Measurements from ENCODE around the gene CRX.
"Not testable (repeated sequence)": the region's sequence is repeated elsewhere in the genome, so short reads cannot be mapped to it uniquely, and the experiment has no call there.

Gene CRX

DNA sequence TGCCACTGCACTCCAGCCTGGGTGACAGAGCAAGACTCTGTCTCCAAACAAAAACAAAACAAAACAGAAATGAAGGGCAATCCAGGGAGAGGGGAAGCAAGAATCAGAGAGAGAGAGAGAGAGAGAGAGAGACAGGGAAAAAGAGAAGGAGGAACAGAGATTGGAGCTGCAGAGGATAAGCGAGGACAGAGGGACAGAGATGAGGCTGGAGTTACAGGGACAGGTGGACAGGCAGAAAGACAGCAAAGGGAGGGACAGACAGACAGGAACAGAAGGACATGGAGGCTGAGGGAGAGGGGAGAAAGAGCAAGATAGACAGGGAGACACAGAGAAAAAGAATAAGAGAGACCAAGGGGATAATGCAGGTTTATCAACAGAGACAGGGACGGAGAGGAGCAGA lies 1.3 kb upstream of the CRX start:
- H3K4me3 Mint-ChIP-seq, result no peak overlapping the region
- DNase-seq (no peak), ATAC-seq (no peak)
- H3K27ac Mint-ChIP-seq, result no peak overlapping the region
- H3K36me3 Mint-ChIP-seq (ENCODE audit: low read depth), result no peaks in the 10 kb centered on the region
- H3K9me3 Mint-ChIP-seq, result no peaks in the 10 kb centered on the region
- peaks cover 29% of the 10 kb centered on the region for H3K27me3 Mint-ChIP-seq
- H3K4me1 Mint-ChIP-seq, result no peaks in the 10 kb centered on the region

DNA sequence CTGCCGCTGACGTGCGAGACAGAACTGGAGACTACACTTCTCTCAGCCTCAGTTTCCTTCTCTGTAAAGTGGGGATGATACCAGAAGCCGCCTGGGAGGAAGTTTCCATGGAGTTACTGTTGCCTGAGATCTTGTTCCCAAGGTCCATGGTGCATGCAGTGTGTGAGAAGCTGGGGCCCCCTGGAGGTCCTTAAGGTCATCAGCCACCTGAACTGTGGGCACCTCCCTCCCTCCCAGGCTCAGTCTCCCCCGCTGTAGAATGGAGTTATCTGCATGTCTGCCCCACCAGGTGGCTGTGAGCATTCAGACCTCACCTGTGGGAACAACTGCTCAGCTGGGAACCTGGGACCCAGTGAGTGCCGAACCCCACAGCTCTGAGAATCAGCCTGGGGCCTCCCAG lies 2.7 kb downstream of the CRX start:
- DNase-seq (no peak), ATAC-seq (no peak)
- no peaks in the 10 kb centered on the region for H3K4me1 Mint-ChIP-seq
- H3K9me3 Mint-ChIP-seq, result peaks cover 4% of the 10 kb centered on the region
- H3K36me3 Mint-ChIP-seq (ENCODE audit: low read depth), result no peaks in the 10 kb centered on the region
- H3K27me3 Mint-ChIP-seq, result peaks cover 24% of the 10 kb centered on the region
- no peak overlapping the region for H3K27ac Mint-ChIP-seq
- no peak overlapping the region for H3K4me3 Mint-ChIP-seq

- Mint-ChIP-seq H3K4me1 (no peaks in the 10 kb centered on the region), H3K36me3 (ENCODE audit: low read depth) (no peaks in the 10 kb centered on the region), H3K27ac (no peak overlapping the region), H3K4me3 (no peak overlapping the region), H3K27me3 (peaks cover 10% of the 10 kb centered on the region), H3K9me3 (peaks cover 4% of the 10 kb centered on the region)
- no peak for ATAC-seq
- DNase-seq, result no peak
Measured at GRCh38 chr19:47826800-47827199, 5.1 kb downstream of the CRX start.

DNA sequence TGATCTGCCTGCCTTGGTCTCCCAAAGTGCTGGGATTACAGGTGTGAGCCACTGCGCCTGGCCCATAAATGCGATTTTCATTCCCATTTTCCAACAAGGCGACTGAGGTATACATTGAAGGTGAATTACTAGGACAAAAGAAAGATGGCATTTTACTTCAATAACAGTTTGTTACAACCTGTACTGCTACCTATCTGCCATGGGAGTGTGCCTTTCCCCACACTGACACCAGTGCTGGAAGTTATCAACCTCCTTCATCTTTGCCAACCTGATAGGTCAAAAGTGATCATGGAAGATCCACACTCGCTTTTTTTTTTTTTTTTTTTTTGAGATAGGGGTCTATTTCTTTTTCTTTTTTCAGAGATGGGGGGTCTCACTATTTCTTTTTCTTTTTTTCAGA lies 11.0 kb downstream of the CRX start:
- H3K27me3 Mint-ChIP-seq, result peaks cover 12% of the 10 kb centered on the region
- no peak for ATAC-seq

GRCh38 chr19:47836038-47836437 lies 14.3 kb downstream of the CRX start:
- Mint-ChIP-seq H3K27ac (no peak overlapping the region), H3K4me3 (no peak overlapping the region), H3K36me3 (ENCODE audit: low read depth) (no peaks in the 10 kb centered on the region), H3K27me3 (peaks cover 3% of the 10 kb centered on the region), H3K4me1 (no peaks in the 10 kb centered on the region), H3K9me3 (no peaks in the 10 kb centered on the region)
- ATAC-seq (no peak), DNase-seq (no peak)

More for the DNA sequence above, 11.0 kb downstream of the CRX start:
- no peak overlapping the region for H3K27ac Mint-ChIP-seq
- no peaks in the 10 kb centered on the region for H3K4me1 Mint-ChIP-seq
- H3K4me3 Mint-ChIP-seq, result no peak overlapping the region
- no peak for DNase-seq
- H3K36me3 Mint-ChIP-seq (ENCODE audit: low read depth), result no peaks in the 10 kb centered on the region
- H3K9me3 Mint-ChIP-seq, result no peaks in the 10 kb centered on the region

DNA sequence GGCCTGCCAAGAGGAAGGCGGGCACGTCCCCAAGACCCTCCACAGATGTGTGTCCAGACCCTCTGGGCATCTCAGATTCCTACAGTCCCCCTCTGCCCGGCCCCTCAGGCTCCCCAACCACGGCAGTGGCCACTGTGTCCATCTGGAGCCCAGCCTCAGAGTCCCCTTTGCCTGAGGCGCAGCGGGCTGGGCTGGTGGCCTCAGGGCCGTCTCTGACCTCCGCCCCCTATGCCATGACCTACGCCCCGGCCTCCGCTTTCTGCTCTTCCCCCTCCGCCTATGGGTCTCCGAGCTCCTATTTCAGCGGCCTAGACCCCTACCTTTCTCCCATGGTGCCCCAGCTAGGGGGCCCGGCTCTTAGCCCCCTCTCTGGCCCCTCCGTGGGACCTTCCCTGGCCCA lies 17.7 kb downstream of the CRX start:
- H3K9me3 Mint-ChIP-seq, result no peaks in the 10 kb centered on the region
- peaks cover 9% of the 10 kb centered on the region for H3K27me3 Mint-ChIP-seq
- ATAC-seq (no peak), DNase-seq (no peak)
- H3K27ac Mint-ChIP-seq, result no peak overlapping the region
- H3K4me1 Mint-ChIP-seq, result no peaks in the 10 kb centered on the region
- H3K4me3 Mint-ChIP-seq, result no peak overlapping the region
- no peaks in the 10 kb centered on the region for H3K36me3 Mint-ChIP-seq (ENCODE audit: low read depth)

- no peak overlapping the region for H3K4me3 Mint-ChIP-seq
- H3K9me3 Mint-ChIP-seq, result no peaks in the 10 kb centered on the region
- ATAC-seq (no peak), DNase-seq (no peak)
- H3K36me3 Mint-ChIP-seq (ENCODE audit: low read depth), result no peaks in the 10 kb centered on the region
- H3K27me3 Mint-ChIP-seq, result peaks cover 12% of the 10 kb centered on the region
- H3K4me1 Mint-ChIP-seq, result no peaks in the 10 kb centered on the region
- H3K27ac Mint-ChIP-seq, result no peak overlapping the region
Measured at GRCh38 chr19:47839913-47840312, 18.2 kb downstream of the CRX start.

DNA sequence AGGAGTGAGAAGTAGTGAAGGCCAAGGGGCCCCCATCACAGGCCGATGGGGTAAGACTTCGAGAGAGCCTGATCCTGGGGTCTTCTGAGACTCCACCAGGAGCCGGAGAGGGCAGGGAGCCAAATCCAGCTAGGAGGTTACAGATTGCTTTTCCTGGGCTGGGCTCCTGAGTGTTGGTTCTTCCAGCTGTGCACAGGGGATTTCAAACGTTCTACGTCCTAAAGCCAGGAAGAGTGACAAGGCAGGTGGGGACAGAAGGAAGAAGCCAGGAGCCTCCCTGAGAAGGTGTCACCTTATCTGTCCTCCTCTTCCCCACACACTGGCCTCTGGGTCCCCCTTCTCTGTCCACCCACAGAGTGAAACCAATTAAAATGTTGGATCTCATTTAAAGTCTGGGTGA lies 21.2 kb downstream of the CRX start:
- DNase-seq (no peak), ATAC-seq (no peak)
- Mint-ChIP-seq H3K9me3 (no peaks in the 10 kb centered on the region), H3K4me3 (no peak overlapping the region), H3K27ac (no peak overlapping the region), H3K36me3 (ENCODE audit: low read depth) (no peaks in the 10 kb centered on the region), H3K4me1 (no peaks in the 10 kb centered on the region), H3K27me3 (peaks cover 25% of the 10 kb centered on the region)

- ATAC-seq (no peak), DNase-seq (no peak)
- H3K27me3 Mint-ChIP-seq, result peaks cover 51% of the 10 kb centered on the region
- no peaks in the 10 kb centered on the region for H3K36me3 Mint-ChIP-seq (ENCODE audit: low read depth)
- H3K4me3 Mint-ChIP-seq, result no peak overlapping the region
- no peaks in the 10 kb centered on the region for H3K9me3 Mint-ChIP-seq
- peaks cover 5% of the 10 kb centered on the region for H3K4me1 Mint-ChIP-seq
- no peak overlapping the region for H3K27ac Mint-ChIP-seq
Measured at GRCh38 chr19:47848425-47848822, 26.7 kb downstream of the CRX start.

GRCh38 chr19:47848823-47849473 lies 27.2 kb downstream of the CRX start:
- H3K27ac Mint-ChIP-seq, result no peak overlapping the region
- H3K9me3 Mint-ChIP-seq, result no peaks in the 10 kb centered on the region
- H3K36me3 Mint-ChIP-seq (ENCODE audit: low read depth), result no peaks in the 10 kb centered on the region
- peak overlapping the region; percentile 38 for H3K4me3 Mint-ChIP-seq
- peaks cover 54% of the 10 kb centered on the region for H3K27me3 Mint-ChIP-seq
- DNase-seq (peak; percentile 61), ATAC-seq (no peak)
- peaks cover 5% of the 10 kb centered on the region for H3K4me1 Mint-ChIP-seq

DNA sequence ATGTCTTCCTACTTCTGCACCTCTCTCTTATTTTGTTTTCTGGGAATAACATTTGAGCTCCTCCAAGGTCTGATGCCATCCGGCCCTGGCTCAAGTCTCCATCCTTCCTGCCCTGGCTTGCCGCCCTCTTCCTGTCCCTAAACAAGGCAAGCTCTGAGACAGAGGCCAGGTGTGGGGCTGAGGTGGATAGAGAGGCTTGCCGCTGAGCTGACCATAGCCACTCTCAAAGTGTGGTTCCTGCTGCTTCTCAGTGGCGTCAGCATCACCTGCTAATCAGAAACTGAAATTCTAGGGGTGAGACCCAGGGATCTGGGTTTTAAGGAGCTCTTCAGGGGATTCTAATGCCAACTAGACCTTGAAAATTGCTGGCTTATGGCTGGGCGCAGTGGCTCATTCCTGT lies 31.3 kb downstream of the CRX start:
- H3K27ac Mint-ChIP-seq, result no peak overlapping the region
- H3K9me3 Mint-ChIP-seq, result no peaks in the 10 kb centered on the region
- no peak for DNase-seq
- peaks cover 39% of the 10 kb centered on the region for H3K27me3 Mint-ChIP-seq
- peaks cover 8% of the 10 kb centered on the region for H3K4me1 Mint-ChIP-seq
- no peak overlapping the region for H3K4me3 Mint-ChIP-seq
- no peak for ATAC-seq
- no peaks in the 10 kb centered on the region for H3K36me3 Mint-ChIP-seq (ENCODE audit: low read depth)

DNA sequence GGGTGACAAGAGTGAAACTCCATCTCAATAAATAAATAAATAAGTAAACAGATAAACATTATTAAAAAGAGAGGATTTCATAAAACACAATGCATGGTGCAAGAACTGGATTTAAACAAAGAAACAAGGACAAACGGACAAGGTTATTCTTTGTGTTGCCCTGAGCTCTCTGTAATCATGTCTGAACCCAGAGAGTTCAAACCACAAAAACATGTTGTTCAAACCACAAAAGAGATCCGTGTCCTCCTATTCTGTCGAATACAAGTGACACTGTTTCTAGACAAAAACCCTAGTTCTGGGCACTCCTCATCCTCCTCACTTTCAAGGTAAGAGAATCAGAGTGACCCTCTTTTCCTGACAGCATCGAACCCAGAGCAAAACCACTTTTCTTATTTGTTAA lies 32.7 kb downstream of the CRX start:
- Mint-ChIP-seq H3K27ac (no peak overlapping the region), H3K9me3 (no peaks in the 10 kb centered on the region), H3K4me1 (peaks cover 4% of the 10 kb centered on the region), H3K4me3 (no peak overlapping the region), H3K27me3 (peaks cover 26% of the 10 kb centered on the region), H3K36me3 (ENCODE audit: low read depth) (no peaks in the 10 kb centered on the region)
- no peak for ATAC-seq
- DNase-seq, result no peak

DNA sequence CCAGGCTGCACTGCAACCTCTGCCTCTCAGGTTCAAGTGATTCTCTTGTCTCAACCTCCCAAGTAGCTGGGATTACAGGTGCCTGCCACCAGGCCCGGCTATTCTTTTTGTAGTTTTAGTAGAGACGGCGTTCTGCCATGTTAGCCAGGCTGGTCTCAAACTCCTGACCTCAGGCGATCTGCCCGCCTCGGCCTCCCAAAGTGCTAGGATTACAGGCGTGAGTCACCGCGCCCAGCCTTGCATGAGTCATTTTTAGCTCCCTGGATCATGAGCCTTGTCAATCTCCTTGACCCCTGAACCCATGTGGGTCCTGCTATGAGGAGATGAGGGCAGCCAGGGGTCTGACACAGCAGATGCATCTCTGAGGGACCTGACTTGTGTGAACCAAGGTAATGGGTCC lies 36.5 kb downstream of the CRX start:
- ATAC-seq; H3K36me3 Mint-ChIP-seq (ENCODE audit: low read depth); H3K4me1 Mint-ChIP-seq; H3K4me3 Mint-ChIP-seq; H3K9me3 Mint-ChIP-seq; H3K27ac Mint-ChIP-seq; DNase-seq: not testable (repeated sequence)
- H3K27me3 Mint-ChIP-seq, result peaks cover 13% of the 10 kb centered on the region

DNA sequence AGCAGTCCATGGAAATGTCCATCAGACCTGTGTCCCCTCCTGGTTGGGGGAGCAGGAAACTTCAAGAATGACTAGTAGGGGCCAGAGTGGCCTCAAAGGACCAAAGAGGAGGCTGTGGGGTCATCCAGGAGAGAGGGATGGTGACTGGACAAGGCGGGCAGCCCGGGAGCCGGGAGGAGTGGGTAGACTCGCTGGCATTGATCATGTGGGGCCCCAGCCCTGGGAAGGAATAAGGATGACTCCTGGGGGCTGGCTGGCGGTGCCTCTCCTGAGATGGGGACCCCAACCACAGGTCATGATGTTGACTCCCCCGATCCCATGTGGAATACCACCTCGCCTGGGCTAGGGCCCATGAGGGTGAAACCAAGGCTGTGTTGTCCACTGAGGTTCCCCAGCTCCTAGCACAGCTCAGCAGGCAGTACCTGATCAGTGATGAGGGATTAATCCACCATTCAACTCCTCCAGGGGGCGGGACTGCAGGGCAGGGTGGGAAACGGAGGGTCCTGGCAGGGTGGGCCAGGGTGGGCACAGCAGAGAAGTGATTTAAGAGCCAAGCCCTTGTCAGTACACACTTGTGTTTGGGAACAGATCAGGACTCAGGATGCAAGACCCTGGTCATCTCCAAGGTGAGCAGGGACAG lies 37.0 kb downstream of the CRX start, which contains the start of gene TPRX2:
Gene TPRX2, plus strand, starts transcription at position 590 of the 640 bp plus-strand sequence. Its CDS starts 12 bp downstream, at position 602.
- H3K9me3 Mint-ChIP-seq; H3K36me3 Mint-ChIP-seq (ENCODE audit: low read depth); DNase-seq; H3K4me3 Mint-ChIP-seq; ATAC-seq; H3K27ac Mint-ChIP-seq; H3K4me1 Mint-ChIP-seq: not testable (repeated sequence)
- peaks cover 11% of the 10 kb centered on the region for H3K27me3 Mint-ChIP-seq

DNA sequence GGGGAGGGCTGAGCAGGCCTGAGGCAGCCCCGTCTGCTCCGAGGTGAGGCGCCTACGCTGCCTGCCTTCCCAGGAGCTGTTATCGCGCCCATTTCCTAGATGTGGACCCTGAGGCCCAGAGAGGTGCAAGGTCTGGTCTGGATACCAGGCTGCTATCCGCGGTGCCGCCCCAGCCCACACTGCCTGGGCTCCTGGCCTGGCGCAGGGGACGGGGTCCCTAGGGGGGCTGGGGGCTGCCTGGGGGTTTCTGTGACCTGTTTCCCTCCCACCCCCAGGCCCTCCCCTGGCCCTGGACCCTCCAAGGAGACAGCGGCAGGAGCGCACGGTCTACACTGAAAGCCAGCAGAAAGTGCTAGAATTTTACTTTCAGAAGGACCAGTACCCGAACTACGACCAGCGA lies 38.1 kb downstream of the CRX start:
- not testable (repeated sequence) for DNase-seq; H3K4me1 Mint-ChIP-seq; H3K27me3 Mint-ChIP-seq; H3K4me3 Mint-ChIP-seq; H3K9me3 Mint-ChIP-seq; H3K36me3 Mint-ChIP-seq (ENCODE audit: low read depth); H3K27ac Mint-ChIP-seq
- ATAC-seq, result peak; percentile 18

Measured in activated naive CD8-positive, alpha-beta T cell treated with anti-CD3 and anti-CD28 coated beads, Interleukin-2, amount 50 U/mL, for 24 hours (primary cell).